ENCODE results near the gene BBLN. TPM values are rescaled to one million over a fixed set of nuclear protein-coding genes. Genes with fewer than 3 reads are reported as not detected.

Gene BBLN
- total and polyA plus RNA-seq, 5 donors from 2014 or later = 70.9 to 176 (median 117) TPM

DNA sequence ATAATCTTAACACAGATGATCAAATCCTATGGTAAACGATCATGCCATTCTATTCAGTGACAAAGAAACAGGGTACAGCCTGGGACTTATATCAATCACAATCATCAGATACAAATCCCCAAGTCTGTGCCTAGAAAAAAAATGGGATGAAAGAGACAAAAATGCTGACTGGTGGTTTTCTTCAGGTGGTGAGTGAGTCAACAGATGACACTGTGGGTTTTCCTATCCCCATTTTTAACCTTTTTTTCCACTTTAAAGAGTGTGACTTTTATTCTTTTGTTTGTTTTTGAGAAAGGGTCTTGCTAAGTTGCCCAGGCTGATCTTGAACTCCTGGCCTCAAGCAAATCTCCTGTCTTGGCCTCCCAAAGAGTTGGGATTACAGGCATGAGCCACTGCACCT, 28.1 kb downstream of the BBLN start:
- H3K36me3 Mint-ChIP-seq = peaks cover 21% of the 10 kb centered on the region
- no peaks in the 10 kb centered on the region for H3K9me3 ChIP-seq (ENCODE audit: control insufficient read depth in 2 of 2, low read length in 2 of 2)
- peak overlapping the region in 1 of 3 donors; percentile 35 for H3K27ac Mint-ChIP-seq
- H3K27me3 ChIP-seq (ENCODE audit: control insufficient read depth, insufficient read depth, low read length) = no peaks in the 10 kb centered on the region
- H3K4me1 ChIP-seq (ENCODE audit: control insufficient read depth, insufficient read depth, low read length, poor library complexity, severe bottlenecking) = peaks cover 23% of the 10 kb centered on the region
- H3K27ac ChIP-seq (ENCODE audit: insufficient read depth, low read length, poor library complexity, severe bottlenecking) = no peak overlapping the region
- peaks cover 4% of the 10 kb centered on the region for H3K27me3 Mint-ChIP-seq
- no peak overlapping the region for H3K4me3 ChIP-seq (ENCODE audit: low read depth, low read length)
- H3K9me3 Mint-ChIP-seq = no peaks in the 10 kb centered on the region
- DNase-seq (no peak), ATAC-seq (ENCODE audit: low read depth in 2 of 2) (no peak)
- H3K36me3 ChIP-seq (ENCODE audit: control insufficient read depth, insufficient read depth, low read length) = peaks cover 28% of the 10 kb centered on the region
- H3K4me3 Mint-ChIP-seq = peak overlapping the region in 2 of 4 donors; percentile 53 to 58
- peaks cover 9 to 40% (median 25%) of the 10 kb centered on the region in 4 donors for H3K4me1 Mint-ChIP-seq

DNA sequence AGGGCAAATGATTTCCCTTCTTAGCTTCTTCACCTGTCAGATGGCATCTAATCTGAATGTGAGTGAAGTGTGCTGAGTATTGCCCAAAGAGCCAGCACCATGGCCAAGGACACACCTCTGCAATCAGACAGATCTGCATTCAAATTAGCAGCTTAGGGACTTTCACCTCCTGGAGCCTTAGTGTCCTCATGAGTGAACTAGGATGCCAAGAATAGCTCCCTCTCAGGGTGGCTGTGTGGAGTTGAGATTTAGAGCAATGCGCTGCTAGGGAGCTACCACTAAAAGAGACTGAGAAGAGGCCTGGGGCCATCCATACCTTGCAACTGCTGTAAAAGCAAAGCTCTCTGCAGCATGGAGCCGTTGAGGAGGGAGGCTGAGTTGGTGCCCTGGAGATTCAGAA, 29.9 kb downstream of the BBLN start:
- Mint-ChIP-seq H3K4me3 (peak overlapping the region; percentile 86 to 92 (median 89)), H3K27me3 (peaks cover 4% of the 10 kb centered on the region), H3K36me3 (peaks cover 14% of the 10 kb centered on the region), H3K27ac (peak overlapping the region in 2 of 3 donors; percentile 68 to 92), H3K4me1 (peaks cover 4 to 40% (median 25%) of the 10 kb centered on the region in 4 donors), H3K9me3 (no peaks in the 10 kb centered on the region)
- ATAC-seq (ENCODE audit: low read depth in 2 of 2) = no peak
- no peaks in the 10 kb centered on the region for H3K9me3 ChIP-seq (ENCODE audit: control insufficient read depth in 2 of 2, low read length in 2 of 2)
- no peaks in the 10 kb centered on the region for H3K27me3 ChIP-seq (ENCODE audit: control insufficient read depth, insufficient read depth, low read length)
- no peak for DNase-seq
- no peak overlapping the region for H3K4me3 ChIP-seq (ENCODE audit: low read depth, low read length)
- no peak overlapping the region for H3K27ac ChIP-seq (ENCODE audit: insufficient read depth, low read length, poor library complexity, severe bottlenecking)
- H3K36me3 ChIP-seq (ENCODE audit: control insufficient read depth, insufficient read depth, low read length) = peaks cover 18% of the 10 kb centered on the region
- H3K4me1 ChIP-seq (ENCODE audit: control insufficient read depth, insufficient read depth, low read length, poor library complexity, severe bottlenecking) = peaks cover 23% of the 10 kb centered on the region

DNA sequence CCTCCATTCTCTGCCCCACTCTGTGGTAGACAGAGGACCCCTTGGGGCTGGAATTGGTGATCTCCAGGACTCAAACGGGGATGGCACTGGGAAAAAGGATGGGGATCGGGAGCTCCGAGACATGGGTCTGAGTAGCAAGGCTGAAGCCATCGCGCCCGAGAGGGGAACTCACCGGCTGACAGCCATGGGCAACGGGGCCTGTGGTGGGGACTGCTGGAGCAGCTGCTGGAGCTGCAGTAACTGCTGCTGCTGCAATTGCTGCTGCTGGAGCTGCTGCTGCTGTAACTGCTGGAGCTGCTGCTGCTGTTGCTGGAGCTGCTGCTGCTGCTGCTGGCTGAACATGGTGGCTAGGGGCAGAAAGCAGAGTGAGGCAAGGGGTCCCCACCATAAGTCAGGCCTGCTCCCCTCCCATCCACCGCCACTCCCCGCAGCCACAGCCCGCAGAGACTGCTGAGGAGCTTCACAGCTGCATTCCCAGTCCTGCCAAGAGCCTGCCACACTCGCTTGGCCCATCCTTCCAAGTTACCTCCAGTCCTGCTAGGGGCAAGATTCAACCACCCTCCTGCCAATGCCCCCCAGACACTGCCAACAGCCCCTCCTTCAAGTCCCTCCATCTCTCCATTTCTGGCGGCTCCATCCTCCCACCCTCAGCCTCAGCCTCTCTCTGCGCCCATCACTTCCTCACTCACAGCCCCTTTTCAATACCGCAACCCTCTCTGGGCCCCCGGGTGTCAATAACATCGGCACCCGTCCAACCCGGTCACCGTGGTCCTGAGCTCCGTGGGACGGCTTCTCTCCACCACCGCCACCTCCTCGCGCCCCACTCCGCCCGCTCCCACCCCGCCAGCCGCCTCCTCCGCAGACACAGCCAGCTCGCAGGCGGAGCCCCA, 30.7 kb downstream of the BBLN start:
- peak in 1 of 3 donors; percentile 47 for DNase-seq
- peaks cover 14% of the 10 kb centered on the region for H3K36me3 Mint-ChIP-seq
- H3K9me3 ChIP-seq (ENCODE audit: control insufficient read depth in 2 of 2, low read length in 2 of 2) = no peaks in the 10 kb centered on the region

DNA sequence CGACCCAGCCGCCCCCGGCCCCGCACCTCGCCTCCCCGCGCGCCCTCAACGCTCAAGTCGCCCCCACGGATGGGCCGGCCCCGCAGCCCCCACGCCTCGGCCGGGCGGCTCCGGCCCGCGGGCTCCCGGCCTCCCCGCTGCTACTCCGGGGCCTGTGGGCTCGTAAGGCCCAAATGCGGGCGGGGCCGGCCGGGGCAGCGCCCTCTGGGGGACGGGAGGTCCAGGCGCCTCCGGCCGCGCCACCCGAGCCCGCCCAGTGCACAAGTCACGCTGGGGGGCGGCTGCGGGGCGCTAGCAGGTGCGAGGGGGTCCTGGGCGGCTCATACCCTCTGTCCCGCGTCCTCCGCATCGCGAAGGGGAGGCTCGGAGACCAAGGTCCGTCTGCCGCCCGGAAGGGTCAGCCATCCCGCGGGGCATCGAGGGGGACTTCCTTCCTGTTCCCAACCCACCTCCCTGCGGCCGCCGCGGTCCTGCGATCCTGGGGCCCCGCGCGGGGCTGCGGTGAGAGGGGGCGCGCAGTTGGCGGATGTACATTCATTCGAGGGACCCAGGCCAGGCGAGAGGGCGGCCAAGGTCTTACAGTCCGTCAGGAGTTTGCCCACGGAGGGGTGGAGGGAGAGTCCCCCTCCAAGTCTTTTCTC, 31.5 kb downstream of the BBLN start, which contains the start of gene CIZ1:
Gene CIZ1, minus strand, starts transcription at position 167 of the 641 bp plus-strand sequence. CDS start 715 bp downstream, outside the sequence.
- ATAC-seq (ENCODE audit: low read depth in 2 of 2) (peak; percentile 91 to 95), DNase-seq (peak; percentile 63 to 83 (median 72))
- peaks cover 4% of the 10 kb centered on the region for H3K27me3 Mint-ChIP-seq
- Histone ChIP-seq H3K36me3 (ENCODE audit: control insufficient read depth, insufficient read depth, low read length) (peaks cover 8% of the 10 kb centered on the region), H3K27ac (ENCODE audit: insufficient read depth, low read length, poor library complexity, severe bottlenecking) (peak within 1 kb of the TSS; percentile 23), H3K9me3 (ENCODE audit: control insufficient read depth in 2 of 2, low read length in 2 of 2) (no peaks in the 10 kb centered on the region), H3K4me1 (ENCODE audit: control insufficient read depth, insufficient read depth, low read length, poor library complexity, severe bottlenecking) (peaks cover 23% of the 10 kb centered on the region), H3K27me3 (ENCODE audit: control insufficient read depth, insufficient read depth, low read length) (no peaks in the 10 kb centered on the region), H3K4me3 (ENCODE audit: low read depth, low read length) (peak within 1 kb of the TSS; percentile 75)
- peak within 1 kb of the TSS; percentile 92 to 96 (median 94) for H3K4me3 Mint-ChIP-seq
- no peaks in the 10 kb centered on the region for H3K9me3 Mint-ChIP-seq
- peaks cover 4 to 37% (median 22%) of the 10 kb centered on the region in 4 donors for H3K4me1 Mint-ChIP-seq
- peak within 1 kb of the TSS; percentile 89 to 98 (median 90) for H3K27ac Mint-ChIP-seq
- peaks cover 10% of the 10 kb centered on the region for H3K36me3 Mint-ChIP-seq

More for the DNA sequence above, 30.7 kb downstream of the BBLN start:
- peak overlapping the region; percentile 86 to 96 (median 93) for H3K4me3 Mint-ChIP-seq
- ATAC-seq (ENCODE audit: low read depth in 2 of 2) = peak; percentile 43 to 48
- peak overlapping the region; percentile 75 for H3K4me3 ChIP-seq (ENCODE audit: low read depth, low read length)
- H3K27me3 ChIP-seq (ENCODE audit: control insufficient read depth, insufficient read depth, low read length) = no peaks in the 10 kb centered on the region
- peaks cover 23% of the 10 kb centered on the region for H3K4me1 ChIP-seq (ENCODE audit: control insufficient read depth, insufficient read depth, low read length, poor library complexity, severe bottlenecking)
- H3K27ac ChIP-seq (ENCODE audit: insufficient read depth, low read length, poor library complexity, severe bottlenecking) = peak overlapping the region; percentile 23
- peaks cover 4% of the 10 kb centered on the region for H3K27me3 Mint-ChIP-seq
- H3K9me3 Mint-ChIP-seq = no peaks in the 10 kb centered on the region
- H3K27ac Mint-ChIP-seq = peak overlapping the region; percentile 83 to 98 (median 89)
- H3K4me1 Mint-ChIP-seq = peaks cover 4 to 40% (median 25%) of the 10 kb centered on the region in 4 donors
- peaks cover 12% of the 10 kb centered on the region for H3K36me3 ChIP-seq (ENCODE audit: control insufficient read depth, insufficient read depth, low read length)

DNA sequence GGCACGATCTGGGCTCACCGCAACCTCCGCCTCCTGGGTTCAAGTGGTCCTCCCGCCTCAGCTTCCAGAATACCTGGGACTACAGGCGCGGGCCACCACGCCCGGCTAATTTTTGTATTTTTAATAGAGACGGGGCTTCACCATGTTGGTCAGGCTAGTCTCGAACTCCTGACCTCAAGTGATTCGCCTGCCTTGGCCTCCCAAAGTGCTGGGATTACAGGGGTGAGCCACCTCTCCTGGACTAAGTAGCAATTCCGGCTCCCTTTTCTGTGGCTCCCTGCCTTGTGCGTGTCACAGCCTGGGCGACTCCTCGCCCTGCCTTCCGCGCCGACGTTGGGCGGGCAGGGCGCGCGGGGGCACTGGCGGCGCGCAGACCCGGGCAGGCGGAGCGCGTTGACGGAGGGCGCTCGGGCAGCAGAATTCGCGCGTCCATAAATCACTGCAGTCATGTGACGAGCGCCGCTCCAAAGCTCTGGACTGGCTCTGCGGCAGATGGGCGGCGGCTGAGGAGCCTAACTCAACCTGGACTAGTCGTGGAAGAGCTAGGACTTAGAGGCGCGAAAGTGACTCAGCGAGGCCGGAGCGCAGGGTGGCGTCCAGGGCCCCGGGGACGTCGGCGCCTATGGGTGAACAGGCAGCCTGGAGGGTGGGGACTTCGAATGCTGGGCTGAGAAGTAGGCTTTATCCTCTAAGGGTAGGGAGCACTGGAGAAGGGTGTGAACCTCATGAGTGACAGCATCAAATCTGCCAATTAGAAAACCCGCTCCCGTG, 32.7 kb downstream of the BBLN start:
- H3K9me3 ChIP-seq (ENCODE audit: control insufficient read depth in 2 of 2, low read length in 2 of 2) = no peaks in the 10 kb centered on the region
- Mint-ChIP-seq H3K4me3 (peak overlapping the region; percentile 21 to 65 (median 46)), H3K36me3 (peaks cover 8% of the 10 kb centered on the region), H3K27ac (no peak overlapping the region), H3K9me3 (no peaks in the 10 kb centered on the region), H3K27me3 (peaks cover 4% of the 10 kb centered on the region), H3K4me1 (peaks cover 0 to 33% (median 16%) of the 10 kb centered on the region in 4 donors)
- H3K27me3 ChIP-seq (ENCODE audit: control insufficient read depth, insufficient read depth, low read length) = no peaks in the 10 kb centered on the region
- DNase-seq = peak in 2 of 3 donors; percentile 31 to 54
- H3K27ac ChIP-seq (ENCODE audit: insufficient read depth, low read length, poor library complexity, severe bottlenecking) = no peak overlapping the region
- ATAC-seq (ENCODE audit: low read depth in 2 of 2) = peak in 1 of 2 donors; percentile 70
- H3K36me3 ChIP-seq (ENCODE audit: control insufficient read depth, insufficient read depth, low read length) = peaks cover 2% of the 10 kb centered on the region
- H3K4me1 ChIP-seq (ENCODE audit: control insufficient read depth, insufficient read depth, low read length, poor library complexity, severe bottlenecking) = peaks cover 23% of the 10 kb centered on the region
- H3K4me3 ChIP-seq (ENCODE audit: low read depth, low read length) = no peak overlapping the region

DNA sequence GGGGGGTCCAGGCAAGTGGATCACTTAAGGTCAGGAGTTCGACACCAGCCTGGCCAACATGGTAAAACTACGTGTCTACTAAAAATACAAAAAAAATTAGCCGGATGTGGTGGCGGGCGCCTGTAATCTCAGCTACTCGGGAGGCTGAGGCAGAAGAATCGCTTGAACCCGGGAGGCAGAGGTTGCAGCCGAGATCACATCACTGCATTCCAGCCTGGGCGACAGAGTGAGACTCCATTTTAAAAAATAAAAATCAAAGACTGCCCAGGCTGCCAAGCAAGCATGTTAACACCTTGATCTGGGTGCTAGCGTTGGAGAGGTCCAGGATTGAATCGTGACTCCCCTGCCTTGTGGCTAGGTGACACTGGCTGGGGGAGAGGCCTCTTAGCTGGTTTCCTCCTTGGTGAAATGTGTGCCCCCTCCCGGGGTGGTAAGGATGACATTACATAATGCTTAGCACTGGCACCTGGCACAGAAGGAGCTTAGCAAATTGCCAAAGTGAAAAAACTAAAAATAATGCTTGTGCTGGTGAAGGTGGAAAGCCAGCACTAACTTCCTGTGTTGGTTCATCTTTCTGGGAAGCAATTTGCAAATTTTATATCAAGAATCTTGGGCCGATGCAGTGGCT, 33.5 kb downstream of the BBLN start:
- peaks cover 4% of the 10 kb centered on the region for H3K27me3 Mint-ChIP-seq
- no peak for ATAC-seq (ENCODE audit: low read depth in 2 of 2)
- peaks cover 23% of the 10 kb centered on the region for H3K4me1 ChIP-seq (ENCODE audit: control insufficient read depth, insufficient read depth, low read length, poor library complexity, severe bottlenecking)
- peak in 1 of 3 donors; percentile 29 for DNase-seq
- H3K9me3 ChIP-seq (ENCODE audit: control insufficient read depth in 2 of 2, low read length in 2 of 2) = no peaks in the 10 kb centered on the region
- H3K36me3 ChIP-seq (ENCODE audit: control insufficient read depth, insufficient read depth, low read length) = peaks cover 2% of the 10 kb centered on the region
- H3K4me3 ChIP-seq (ENCODE audit: low read depth, low read length) = no peak overlapping the region
- no peaks in the 10 kb centered on the region for H3K27me3 ChIP-seq (ENCODE audit: control insufficient read depth, insufficient read depth, low read length)
- peaks cover 0 to 26% (median 13%) of the 10 kb centered on the region in 4 donors for H3K4me1 Mint-ChIP-seq
- no peak overlapping the region for H3K27ac Mint-ChIP-seq
- H3K27ac ChIP-seq (ENCODE audit: insufficient read depth, low read length, poor library complexity, severe bottlenecking) = no peak overlapping the region
- H3K4me3 Mint-ChIP-seq = peak overlapping the region; percentile 28 to 78 (median 55)
- H3K9me3 Mint-ChIP-seq = no peaks in the 10 kb centered on the region
- H3K36me3 Mint-ChIP-seq = peaks cover 4% of the 10 kb centered on the region
